GM23248 (cell line): ENCODE data around the gene SYT1.

Source experiments
- EZH2 ChIP-seq: fragments of 200-600 bp; sonication (generic); IDR thresholded peaks from 2 replicates; pipeline ENCODE4 v1.6.1; 2018; ENCODE audit warnings: antibody characterized with exemption, mild to moderate bottlenecking; ENCODE audit not compliant: insufficient read depth, poor library complexity, severe bottlenecking
- EZH2phosphoT487 ChIP-seq: fragments of 200-600 bp; sonication (generic); IDR thresholded peaks from 2 replicates; pipeline ENCODE4 v1.6.1; 2018; ENCODE audit warnings: antibody characterized with exemption, moderate library complexity, mild to moderate bottlenecking, low read depth; ENCODE audit not compliant: insufficient read depth

- TF ChIP-seq EZH2phosphoT487 (no peak), EZH2 (no peak)
Measured at GRCh38 chr12:79183926-79184325, 319.4 kb downstream of the SYT1 start.
